ENCODE measurements around the gene ETS2. TPM values are rescaled to one million over a fixed set of nuclear protein-coding genes. Genes with fewer than 3 reads are reported as not detected.
A peak's percentile ranks its signal among the peaks of the same experiment; 100 is the strongest.

ETS2 gene
- polyA plus RNA-seq, 2 donors: 33.6 to 53.3 TPM

- Histone ChIP-seq H3K36me3 (ENCODE audit: control insufficient read depth in 2 of 2, insufficient read depth in 2 of 2, low read length in 1 of 2) (no peaks in the 10 kb centered on the region), H3K9me3 (ENCODE audit: control insufficient read depth in 2 of 2, insufficient read depth in 1 of 2, low read depth in 1 of 2, low read length in 1 of 2) (no peaks in the 10 kb centered on the region), H3K4me1 (ENCODE audit: control insufficient read depth in 2 of 2, insufficient read depth in 2 of 2, low read length in 1 of 2) (peaks cover 0 to 5% of the 10 kb centered on the region in 2 donors), H3K27ac (ENCODE audit: low read depth in 2 of 2, low read length in 1 of 2) (peak overlapping the region; percentile 36 to 85), H3K4me3 (ENCODE audit: low read depth in 1 of 2, low read length in 2 of 2) (no peak overlapping the region), H3K27me3 (ENCODE audit: control insufficient read depth in 1 of 2, insufficient read depth in 2 of 2, low read length in 2 of 2) (no peaks in the 10 kb centered on the region)
- WGBS, 2 donors: 56 to 57% methylated on average over 7 of the region's 7 CpGs
These were observed 26.1 kb downstream of the ETS2 start for GRCh38 chr21:38831526-38832467.

DNA sequence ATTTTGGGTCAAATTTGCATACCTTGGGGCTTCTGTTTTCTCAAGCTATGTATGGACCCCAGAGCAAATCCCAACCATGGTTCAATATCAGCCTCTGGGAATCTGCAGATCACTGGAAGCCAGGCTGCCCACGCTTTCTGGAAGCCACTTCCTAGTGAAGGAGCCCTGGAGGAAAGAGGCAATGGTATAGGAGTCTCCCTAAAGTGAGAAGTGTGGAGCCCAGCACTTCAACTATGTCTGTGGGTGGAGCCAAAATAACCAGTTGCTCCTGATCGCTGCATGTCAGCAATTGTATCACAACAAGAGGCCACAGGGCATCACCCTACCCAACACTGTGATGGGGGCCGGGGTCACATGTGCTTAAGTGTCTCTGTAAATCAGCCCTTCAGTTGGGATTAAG, 26.9 kb downstream of the ETS2 start:
- Histone ChIP-seq H3K27me3 (ENCODE audit: control insufficient read depth in 1 of 2, insufficient read depth in 2 of 2, low read length in 2 of 2) (no peaks in the 10 kb centered on the region), H3K9me3 (ENCODE audit: control insufficient read depth in 2 of 2, insufficient read depth in 1 of 2, low read depth in 1 of 2, low read length in 1 of 2) (no peaks in the 10 kb centered on the region), H3K27ac (ENCODE audit: low read depth in 2 of 2, low read length in 1 of 2) (no peak overlapping the region), H3K4me3 (ENCODE audit: low read depth in 1 of 2, low read length in 2 of 2) (no peak overlapping the region), H3K4me1 (ENCODE audit: control insufficient read depth in 2 of 2, insufficient read depth in 2 of 2, low read length in 1 of 2) (peaks cover 0 to 5% of the 10 kb centered on the region in 2 donors), H3K36me3 (ENCODE audit: control insufficient read depth in 2 of 2, insufficient read depth in 2 of 2, low read length in 1 of 2) (no peaks in the 10 kb centered on the region)
- 86 to 90% methylated on average over 3 of the region's 3 CpGs for WGBS, 2 donors

GRCh38 chr21:38833117-38833516, 27.4 kb downstream of the ETS2 start:
- H3K9me3 ChIP-seq (ENCODE audit: control insufficient read depth in 2 of 2, insufficient read depth in 1 of 2, low read depth in 1 of 2, low read length in 1 of 2): no peaks in the 10 kb centered on the region
- H3K4me3 ChIP-seq (ENCODE audit: low read depth in 1 of 2, low read length in 2 of 2): no peak overlapping the region
- WGBS, 2 donors: 83 to 86% methylated on average over 3 of the region's 3 CpGs
- H3K4me1 ChIP-seq (ENCODE audit: control insufficient read depth in 2 of 2, insufficient read depth in 2 of 2, low read length in 1 of 2): peaks cover 0 to 5% of the 10 kb centered on the region in 2 donors
- H3K36me3 ChIP-seq (ENCODE audit: control insufficient read depth in 2 of 2, insufficient read depth in 2 of 2, low read length in 1 of 2): no peaks in the 10 kb centered on the region
- H3K27ac ChIP-seq (ENCODE audit: low read depth in 2 of 2, low read length in 1 of 2): no peak overlapping the region
- no peaks in the 10 kb centered on the region for H3K27me3 ChIP-seq (ENCODE audit: control insufficient read depth in 1 of 2, insufficient read depth in 2 of 2, low read length in 2 of 2)

DNA sequence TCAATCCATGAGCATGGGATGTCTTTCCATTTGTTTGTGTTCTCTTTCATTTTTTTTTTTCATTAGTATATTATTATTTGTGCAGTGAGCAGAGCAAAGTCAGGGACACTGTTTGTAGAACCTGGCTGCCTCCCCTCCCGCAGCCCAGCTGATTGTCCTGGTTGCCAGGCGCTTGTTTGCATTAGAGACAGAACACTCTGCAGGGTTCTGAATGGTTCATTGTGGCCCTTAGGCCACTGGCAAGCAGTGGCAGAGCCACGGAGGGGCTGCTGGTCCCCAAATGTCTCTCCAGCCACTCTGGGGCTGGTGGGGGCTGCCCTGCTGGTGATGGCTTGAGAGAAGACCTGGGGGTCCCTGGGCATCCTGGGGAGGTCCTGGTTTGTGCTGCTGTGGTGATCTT, 29.0 kb downstream of the ETS2 start:
- Histone ChIP-seq H3K9me3 (ENCODE audit: control insufficient read depth in 2 of 2, insufficient read depth in 1 of 2, low read depth in 1 of 2, low read length in 1 of 2) (no peaks in the 10 kb centered on the region), H3K4me1 (ENCODE audit: control insufficient read depth in 2 of 2, insufficient read depth in 2 of 2, low read length in 1 of 2) (peaks cover 0 to 5% of the 10 kb centered on the region in 2 donors), H3K36me3 (ENCODE audit: control insufficient read depth in 2 of 2, insufficient read depth in 2 of 2, low read length in 1 of 2) (no peaks in the 10 kb centered on the region), H3K27me3 (ENCODE audit: control insufficient read depth in 1 of 2, insufficient read depth in 2 of 2, low read length in 2 of 2) (no peaks in the 10 kb centered on the region), H3K4me3 (ENCODE audit: low read depth in 1 of 2, low read length in 2 of 2) (no peak overlapping the region), H3K27ac (ENCODE audit: low read depth in 2 of 2, low read length in 1 of 2) (no peak overlapping the region)
- 78 to 86% methylated on average over 3 of the region's 3 CpGs for WGBS, 2 donors

- Histone ChIP-seq H3K9me3 (ENCODE audit: control insufficient read depth in 2 of 2, insufficient read depth in 1 of 2, low read depth in 1 of 2, low read length in 1 of 2) (no peaks in the 10 kb centered on the region), H3K27me3 (ENCODE audit: control insufficient read depth in 1 of 2, insufficient read depth in 2 of 2, low read length in 2 of 2) (no peaks in the 10 kb centered on the region), H3K4me1 (ENCODE audit: control insufficient read depth in 2 of 2, insufficient read depth in 2 of 2, low read length in 1 of 2) (peaks cover 0 to 4% of the 10 kb centered on the region in 2 donors), H3K4me3 (ENCODE audit: low read depth in 1 of 2, low read length in 2 of 2) (no peak overlapping the region), H3K27ac (ENCODE audit: low read depth in 2 of 2, low read length in 1 of 2) (no peak overlapping the region), H3K36me3 (ENCODE audit: control insufficient read depth in 2 of 2, insufficient read depth in 2 of 2, low read length in 1 of 2) (no peaks in the 10 kb centered on the region)
- WGBS, 2 donors: 71 to 82% methylated on average over 5 of the region's 5 CpGs
These were observed 32.2 kb downstream of the ETS2 start for GRCh38 chr21:38837806-38838461.

GRCh38 chr21:38838598-38839327, 33.0 kb downstream of the ETS2 start:
- Histone ChIP-seq H3K9me3 (ENCODE audit: control insufficient read depth in 2 of 2, insufficient read depth in 1 of 2, low read depth in 1 of 2, low read length in 1 of 2) (no peaks in the 10 kb centered on the region), H3K36me3 (ENCODE audit: control insufficient read depth in 2 of 2, insufficient read depth in 2 of 2, low read length in 1 of 2) (no peaks in the 10 kb centered on the region), H3K27me3 (ENCODE audit: control insufficient read depth in 1 of 2, insufficient read depth in 2 of 2, low read length in 2 of 2) (no peaks in the 10 kb centered on the region), H3K4me1 (ENCODE audit: control insufficient read depth in 2 of 2, insufficient read depth in 2 of 2, low read length in 1 of 2) (peaks cover 0 to 4% of the 10 kb centered on the region in 2 donors), H3K4me3 (ENCODE audit: low read depth in 1 of 2, low read length in 2 of 2) (no peak overlapping the region), H3K27ac (ENCODE audit: low read depth in 2 of 2, low read length in 1 of 2) (no peak overlapping the region)
- WGBS, 2 donors: 89 to 93% methylated on average over 12 of the region's 12 CpGs

- 70 to 71% methylated on average over 9 of the region's 9 CpGs for WGBS, 2 donors
These were observed 33.9 kb downstream of the ETS2 start for GRCh38 chr21:38839328-38840286.

DNA sequence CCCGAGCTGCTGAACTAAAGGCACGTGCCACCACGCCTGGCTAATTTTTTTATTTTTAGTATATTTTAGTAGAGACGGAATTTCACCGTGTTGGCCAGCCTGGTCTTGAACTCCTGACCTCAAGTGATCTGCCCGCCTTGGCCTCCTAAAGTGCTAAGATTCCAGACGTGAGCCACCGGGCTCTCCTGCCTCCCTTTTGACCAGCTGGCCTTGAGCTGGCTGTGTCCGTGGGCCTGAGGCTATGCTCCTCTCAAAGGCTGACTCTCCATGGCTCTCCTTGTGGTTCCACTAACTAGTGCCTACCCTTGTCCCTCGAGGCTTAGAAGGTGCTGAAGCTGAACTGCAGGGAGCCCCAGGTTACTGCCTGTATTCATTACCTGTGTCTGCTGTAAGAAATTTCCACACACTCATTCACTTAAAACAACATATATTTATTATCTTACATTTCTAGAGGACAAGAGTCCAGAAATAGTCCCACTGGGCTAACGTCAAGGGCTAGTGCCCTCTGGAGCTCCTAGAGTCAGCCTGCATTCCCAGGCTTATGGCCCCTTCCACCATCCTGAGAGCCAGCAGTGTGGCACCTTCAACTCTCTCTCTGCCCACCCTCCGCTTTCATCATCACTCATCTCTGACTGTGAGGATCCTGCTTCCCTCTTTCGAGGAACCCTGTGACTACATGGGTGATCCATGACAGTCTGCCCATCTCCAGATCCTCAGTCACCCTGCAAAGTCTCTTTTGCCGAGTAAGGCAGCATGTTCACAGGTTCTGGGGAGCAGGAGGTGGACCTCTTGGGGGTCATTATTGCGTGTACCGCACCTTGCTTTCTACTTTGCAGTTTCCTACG, 34.9 kb downstream of the ETS2 start:
- Histone ChIP-seq H3K36me3 (ENCODE audit: control insufficient read depth in 2 of 2, insufficient read depth in 2 of 2, low read length in 1 of 2) (no peaks in the 10 kb centered on the region), H3K4me3 (ENCODE audit: low read depth in 1 of 2, low read length in 2 of 2) (no peak overlapping the region), H3K27ac (ENCODE audit: low read depth in 2 of 2, low read length in 1 of 2) (no peak overlapping the region), H3K4me1 (ENCODE audit: control insufficient read depth in 2 of 2, insufficient read depth in 2 of 2, low read length in 1 of 2) (peaks cover 0 to 4% of the 10 kb centered on the region in 2 donors), H3K9me3 (ENCODE audit: control insufficient read depth in 2 of 2, insufficient read depth in 1 of 2, low read depth in 1 of 2, low read length in 1 of 2) (no peaks in the 10 kb centered on the region), H3K27me3 (ENCODE audit: control insufficient read depth in 1 of 2, insufficient read depth in 2 of 2, low read length in 2 of 2) (no peaks in the 10 kb centered on the region)
- WGBS, 2 donors: 92 to 94% methylated on average over 17 of the region's 17 CpGs

More at GRCh38 chr21:38839328-38840286, 33.9 kb downstream of the ETS2 start:
- Histone ChIP-seq H3K27me3 (ENCODE audit: control insufficient read depth in 1 of 2, insufficient read depth in 2 of 2, low read length in 2 of 2) (no peaks in the 10 kb centered on the region), H3K4me3 (ENCODE audit: low read depth in 1 of 2, low read length in 2 of 2) (no peak overlapping the region), H3K27ac (ENCODE audit: low read depth in 2 of 2, low read length in 1 of 2) (peak overlapping the region; percentile 1 to 76), H3K36me3 (ENCODE audit: control insufficient read depth in 2 of 2, insufficient read depth in 2 of 2, low read length in 1 of 2) (no peaks in the 10 kb centered on the region), H3K4me1 (ENCODE audit: control insufficient read depth in 2 of 2, insufficient read depth in 2 of 2, low read length in 1 of 2) (peaks cover 0 to 4% of the 10 kb centered on the region in 2 donors), H3K9me3 (ENCODE audit: control insufficient read depth in 2 of 2, insufficient read depth in 1 of 2, low read depth in 1 of 2, low read length in 1 of 2) (no peaks in the 10 kb centered on the region)
